GM18519 (cell line): ENCODE results near the gene LYPD6B.

Source experiments
- ATAC-seq: cut with Tn5 transposase; IDR thresholded peaks from one replicate; pipeline ENCODE4 v1.9.1; 2021; ENCODE audit warnings: mild to moderate bottlenecking, moderate library complexity; ENCODE audit not compliant: unreplicated experiment, low FRiP score

Gene LYPD6B

DNA sequence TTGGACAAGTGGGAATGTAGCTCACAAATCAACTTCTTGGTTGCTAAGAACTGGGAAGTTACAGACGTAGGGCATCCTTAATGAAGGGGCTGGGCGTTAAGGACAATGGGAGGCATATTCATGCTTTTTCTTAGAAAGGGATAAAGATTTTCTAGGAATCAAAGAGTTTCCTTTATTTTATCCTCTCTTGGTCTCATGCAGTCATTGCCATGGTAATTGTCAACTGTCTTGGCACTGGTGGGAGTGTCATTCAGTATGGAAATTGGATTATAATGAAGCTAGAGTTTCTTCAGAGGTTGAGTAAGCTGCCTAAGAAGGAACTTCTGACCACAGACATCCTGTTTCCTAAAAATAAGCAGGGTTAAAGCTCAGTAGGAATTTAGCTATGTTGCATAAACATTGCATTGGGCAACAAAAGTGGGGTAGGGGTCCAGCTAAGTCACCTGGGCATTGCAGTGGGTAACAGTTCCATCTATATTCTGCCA lies 114.0 kb downstream of the LYPD6B start:
- ATAC-seq = no peak

DNA sequence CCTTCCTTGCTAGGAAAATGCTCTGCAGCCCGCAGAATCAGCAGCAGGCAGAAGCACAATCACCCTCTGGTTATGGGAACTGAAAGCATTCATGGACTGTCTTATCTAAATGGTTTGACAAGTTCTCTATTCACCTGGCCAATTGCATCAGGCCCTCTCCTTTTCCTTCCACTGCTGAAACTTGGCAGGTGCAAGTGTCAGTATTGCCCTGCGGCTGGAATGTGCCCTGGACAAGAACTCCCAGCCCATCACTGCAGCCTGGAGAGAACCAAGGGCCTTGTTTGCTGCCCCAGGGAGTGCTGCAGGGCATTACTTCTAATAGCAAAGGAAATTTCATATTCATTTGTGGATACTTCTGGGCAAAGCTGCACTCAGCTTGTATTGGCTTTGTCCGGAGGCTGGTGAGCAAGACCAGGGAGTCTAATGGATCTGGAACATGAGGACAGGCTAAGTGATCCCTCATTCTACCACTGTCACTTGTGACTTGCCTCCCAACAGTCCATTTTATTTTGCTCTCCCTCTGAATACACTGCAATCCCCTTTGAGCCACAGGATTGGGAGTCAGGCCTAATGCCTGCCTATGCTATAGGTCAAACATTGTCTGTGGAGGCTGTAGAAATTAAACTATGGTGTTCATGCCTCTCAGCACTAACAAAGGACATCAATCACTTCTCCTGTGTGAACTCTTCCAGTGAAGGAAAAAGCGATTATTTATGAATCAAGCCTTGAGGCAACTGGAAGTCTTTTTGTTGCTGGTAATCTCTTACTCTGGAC lies 116.9 kb downstream of the LYPD6B start:
- no peak for ATAC-seq

DNA sequence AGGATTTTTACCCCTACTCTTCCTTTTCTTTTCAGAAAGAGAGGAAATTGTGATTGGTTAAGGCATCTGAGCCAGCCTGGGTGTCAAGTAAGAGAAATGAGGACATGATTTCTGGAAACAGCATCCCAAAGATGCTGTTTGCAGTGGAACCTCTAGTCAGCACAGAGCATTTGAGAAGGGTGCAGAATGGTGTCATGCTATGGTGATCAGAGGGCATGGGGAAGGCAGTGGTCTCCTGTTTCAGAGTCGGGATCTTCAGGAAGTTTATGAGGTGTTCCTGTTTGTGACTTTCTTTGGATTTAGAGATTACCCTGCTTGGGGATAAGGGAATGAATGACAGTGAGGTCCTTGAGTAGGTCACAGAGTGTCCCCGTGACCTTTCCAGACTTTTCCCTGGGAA lies 117.5 kb downstream of the LYPD6B start:
- no peak for ATAC-seq

DNA sequence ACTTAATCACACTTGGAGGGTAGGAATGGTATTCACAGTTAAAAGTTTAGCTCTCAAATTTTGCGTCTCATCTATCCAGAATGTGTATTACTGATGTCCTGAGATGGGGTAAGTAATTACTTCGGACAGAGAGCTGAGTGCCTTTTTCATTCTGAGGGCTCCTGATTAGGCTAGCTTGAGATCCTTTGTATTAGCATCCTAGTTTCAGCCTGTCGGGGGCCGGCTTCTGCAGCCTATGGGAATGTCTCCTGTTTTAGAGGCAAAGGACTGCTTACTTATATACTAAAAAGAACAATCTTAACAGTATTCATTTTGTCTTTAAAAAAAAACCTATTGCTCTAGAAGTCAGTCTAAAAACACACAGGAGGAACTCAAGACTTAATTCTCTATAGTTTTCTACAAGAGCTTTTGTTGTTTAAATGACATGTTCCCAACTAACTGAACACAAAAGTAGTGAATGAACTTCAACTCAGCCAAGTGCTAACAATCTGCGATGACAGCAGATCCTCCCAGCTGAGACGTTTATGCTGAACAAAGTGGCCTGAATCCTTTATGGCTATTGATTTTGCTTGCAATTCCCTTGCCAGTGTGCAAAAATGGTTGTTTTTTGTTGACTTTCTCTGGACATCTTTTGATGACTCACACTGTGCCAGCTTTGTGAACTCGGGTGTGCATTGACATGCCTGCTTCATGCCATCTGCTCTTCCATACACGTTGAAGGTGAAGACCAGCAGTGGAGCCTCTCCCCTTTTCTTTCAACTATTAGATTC lies 118.7 kb downstream of the LYPD6B start:
- no peak for ATAC-seq

DNA sequence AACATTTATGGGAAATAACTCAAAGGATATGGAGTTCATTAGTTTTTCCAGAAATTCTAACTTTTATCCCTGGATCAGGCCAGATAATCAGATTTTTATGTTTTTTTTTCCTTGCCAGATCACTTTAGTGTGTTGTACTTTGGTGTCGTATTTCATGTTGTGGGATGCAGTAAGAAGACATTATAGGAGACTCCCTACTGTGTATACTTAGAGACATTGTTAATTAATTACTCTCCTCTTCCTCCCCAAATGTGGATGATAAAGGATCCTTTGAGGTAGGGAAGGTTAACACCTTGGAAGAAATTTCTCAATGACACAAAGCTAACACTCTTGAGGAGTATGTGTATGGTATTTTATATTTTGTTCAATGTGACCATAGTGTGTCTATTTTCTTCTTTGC lies 120.5 kb downstream of the LYPD6B start:
- ATAC-seq = no peak

DNA sequence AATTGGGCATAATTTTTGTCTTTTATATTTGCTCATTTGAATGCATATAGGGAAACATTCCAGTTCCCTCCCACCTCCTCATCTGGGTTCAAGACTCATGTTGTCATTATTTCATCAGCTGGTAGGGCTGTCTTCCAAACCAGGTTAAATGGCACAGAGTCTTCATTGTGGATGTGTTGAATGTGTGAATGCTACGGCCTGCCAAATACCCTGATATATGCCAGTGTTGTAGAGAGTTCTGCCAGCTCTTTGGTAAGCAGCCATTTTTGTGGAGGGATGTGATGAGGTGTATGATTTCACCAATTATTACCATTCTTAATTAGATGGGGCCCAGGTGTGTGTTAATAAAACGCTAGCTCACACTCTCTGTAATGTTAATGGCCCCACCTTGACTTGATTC lies 121.7 kb downstream of the LYPD6B start:
- ATAC-seq = no peak

DNA sequence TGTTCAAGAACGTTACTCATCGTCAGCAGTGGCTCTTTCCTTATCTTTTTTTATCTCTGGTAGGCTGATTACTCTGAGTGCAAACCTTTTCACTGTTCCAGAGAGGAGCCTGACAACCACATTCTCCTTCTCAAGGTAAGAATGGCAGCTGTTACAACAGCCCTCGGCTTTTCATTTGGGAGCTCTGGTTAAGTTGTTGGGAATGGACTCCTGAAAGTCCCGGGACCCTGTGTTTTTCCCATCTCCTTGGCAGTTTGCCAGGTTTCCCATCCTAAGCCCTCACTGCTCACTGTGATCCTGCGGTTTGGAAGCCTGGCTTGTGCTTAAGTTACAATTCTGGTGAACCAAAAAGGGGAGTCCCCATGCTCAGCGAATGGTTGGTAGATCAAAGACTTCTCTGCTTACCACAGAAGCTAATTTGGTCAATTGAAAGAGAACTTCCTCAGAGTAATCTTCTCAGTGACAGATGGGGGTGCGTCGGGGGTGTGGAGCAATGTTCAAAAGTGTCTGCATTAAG lies 122.3 kb downstream of the LYPD6B start:
- ATAC-seq = peak; percentile 98

DNA sequence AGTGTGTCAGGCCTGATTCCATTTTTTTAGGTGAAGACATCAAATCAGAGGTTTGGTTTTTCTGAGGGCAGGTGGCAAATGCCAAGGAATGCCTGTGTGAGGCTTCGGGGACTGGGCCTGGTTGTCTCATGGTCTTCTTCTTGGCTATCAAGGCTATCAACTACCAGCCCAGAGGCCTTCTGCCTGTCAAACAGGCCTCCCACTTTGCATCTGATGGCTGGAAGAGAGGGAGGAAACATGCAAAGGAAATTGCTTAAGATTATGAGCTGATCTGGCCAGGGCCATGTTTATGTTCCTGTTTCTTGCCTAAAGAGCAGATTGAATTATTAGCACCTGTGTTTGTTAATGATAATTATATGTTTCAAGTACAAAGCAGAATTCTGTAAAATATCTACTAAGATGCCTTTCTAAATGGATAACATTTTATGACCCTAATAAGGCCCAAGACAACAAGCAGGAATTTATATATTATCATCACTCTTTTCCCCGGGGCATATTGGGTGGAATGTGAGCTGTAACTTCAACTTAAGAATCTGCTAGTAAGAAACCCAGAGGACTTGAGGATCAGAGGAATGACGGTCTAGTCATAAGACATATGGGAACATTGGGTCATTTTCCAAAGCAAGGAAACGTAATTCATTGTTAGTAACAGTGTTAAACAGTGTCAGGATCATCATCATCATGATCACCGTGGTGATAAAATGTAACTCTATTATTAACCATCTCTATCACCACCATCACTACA lies 123.2 kb downstream of the LYPD6B start:
- ATAC-seq = no peak

DNA sequence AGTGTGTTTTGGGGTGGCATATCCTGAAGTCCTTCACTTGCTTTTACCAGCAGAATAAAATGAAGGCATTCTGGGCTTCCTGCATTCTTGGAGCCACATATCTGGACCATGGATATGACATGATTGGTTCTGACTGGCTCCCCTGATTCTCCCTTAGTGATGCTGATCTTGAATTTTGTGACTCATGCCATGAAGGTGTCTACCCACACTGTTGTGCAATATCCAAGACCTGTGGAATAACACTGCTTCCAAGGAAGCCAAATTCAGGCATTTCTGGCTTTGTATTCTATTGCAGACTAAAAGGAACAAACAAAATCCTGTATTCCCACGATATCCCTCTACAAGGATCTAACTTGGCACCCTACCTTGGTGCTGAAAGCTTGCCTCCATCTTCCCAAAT lies 125.8 kb downstream of the LYPD6B start:
- ATAC-seq = no peak

DNA sequence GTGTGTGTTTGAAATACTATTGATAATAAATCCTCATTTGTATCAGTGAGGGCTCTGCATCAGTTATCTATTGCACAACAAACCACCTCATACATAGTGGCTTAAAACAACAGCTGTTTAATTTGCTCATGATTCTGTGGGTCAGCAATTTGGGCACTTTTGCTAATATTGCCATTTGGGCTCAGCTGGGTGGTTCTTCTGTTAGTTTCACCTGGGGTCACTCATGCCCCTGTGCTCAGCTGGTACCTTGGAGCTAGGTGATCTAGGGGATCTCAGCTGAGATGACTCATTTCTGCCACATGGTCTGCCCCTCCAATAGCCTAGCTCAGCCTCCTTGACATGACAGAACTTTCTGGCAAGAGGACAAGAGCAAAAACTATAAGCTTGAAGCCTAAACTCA lies 126.3 kb downstream of the LYPD6B start:
- no peak for ATAC-seq

DNA sequence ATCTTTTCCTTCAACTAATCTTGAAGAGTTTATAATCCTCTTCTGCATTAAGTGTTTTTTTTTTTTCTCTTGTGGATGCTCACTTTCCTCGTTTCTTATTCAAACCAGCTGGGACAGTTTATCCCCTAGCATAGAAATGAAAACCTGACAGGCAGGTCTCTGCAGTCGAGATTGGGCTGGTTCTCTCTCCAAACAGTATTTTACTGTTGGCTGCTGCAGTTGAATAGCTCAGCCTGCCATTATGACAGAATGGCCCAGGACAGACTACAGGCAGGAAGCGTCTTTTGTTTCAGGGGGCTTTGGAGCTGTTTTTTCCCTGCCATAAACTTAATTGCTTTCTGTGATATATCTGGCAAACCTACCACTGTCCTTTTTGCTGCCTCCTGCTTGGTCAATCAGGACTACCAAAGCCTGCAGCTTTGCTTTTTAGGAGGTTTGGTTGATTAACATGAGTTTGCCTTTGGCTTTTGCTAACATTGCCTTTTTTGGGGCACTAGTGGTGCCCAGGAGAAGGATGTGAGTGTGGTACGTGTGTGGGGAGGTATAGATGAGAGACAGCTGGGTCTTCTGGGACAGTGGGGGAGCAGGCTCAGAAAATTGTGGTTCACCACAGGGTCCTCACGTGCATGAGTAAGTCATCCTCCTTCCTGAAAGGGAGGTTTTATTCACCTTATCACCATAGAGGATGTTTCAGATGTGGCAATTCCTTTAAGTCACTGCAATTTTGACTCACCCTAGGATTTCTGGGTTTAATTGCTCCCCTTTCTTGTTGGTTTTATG lies 128.7 kb downstream of the LYPD6B start:
- ATAC-seq = peak; percentile 84

DNA sequence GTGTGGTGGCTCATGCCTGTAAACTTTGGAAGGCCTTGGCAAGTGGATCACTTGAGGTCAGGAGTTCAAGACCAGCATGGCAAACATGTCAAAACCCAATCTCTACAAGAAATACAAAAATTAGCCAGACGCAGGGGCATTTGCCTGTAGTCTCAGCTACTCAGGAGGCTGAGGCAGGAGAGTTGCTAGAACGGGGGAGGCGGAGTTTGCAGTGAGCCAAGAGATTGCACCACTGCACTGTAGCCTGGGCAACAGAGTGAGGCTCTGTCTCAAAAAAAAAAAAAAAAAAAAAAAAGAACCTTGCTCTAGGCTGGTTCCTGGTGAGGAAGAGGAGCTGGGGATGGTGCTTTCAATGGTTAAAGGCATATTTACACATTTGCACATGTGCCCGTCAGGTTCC lies 129.4 kb downstream of the LYPD6B start:
- ATAC-seq = no peak

DNA sequence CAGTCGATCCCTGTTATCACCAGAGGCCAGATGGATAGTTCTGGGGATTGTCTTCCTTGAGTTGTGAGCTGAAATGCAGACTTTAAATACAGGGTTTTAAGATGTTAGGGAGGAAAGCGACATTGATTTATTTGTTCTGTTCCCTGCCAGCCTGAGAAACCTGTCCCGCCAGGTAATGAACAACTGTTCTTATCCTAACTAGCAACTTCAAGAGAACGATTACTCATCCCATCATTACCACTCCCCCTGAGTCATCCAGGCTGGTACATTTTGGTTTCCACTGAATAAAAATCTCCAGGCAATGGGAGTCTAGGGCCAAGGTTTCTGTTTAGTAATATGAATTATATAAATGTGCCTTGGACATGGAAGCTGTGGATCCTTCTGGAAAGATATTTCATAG lies 131.2 kb downstream of the LYPD6B start:
- ATAC-seq = no peak

DNA sequence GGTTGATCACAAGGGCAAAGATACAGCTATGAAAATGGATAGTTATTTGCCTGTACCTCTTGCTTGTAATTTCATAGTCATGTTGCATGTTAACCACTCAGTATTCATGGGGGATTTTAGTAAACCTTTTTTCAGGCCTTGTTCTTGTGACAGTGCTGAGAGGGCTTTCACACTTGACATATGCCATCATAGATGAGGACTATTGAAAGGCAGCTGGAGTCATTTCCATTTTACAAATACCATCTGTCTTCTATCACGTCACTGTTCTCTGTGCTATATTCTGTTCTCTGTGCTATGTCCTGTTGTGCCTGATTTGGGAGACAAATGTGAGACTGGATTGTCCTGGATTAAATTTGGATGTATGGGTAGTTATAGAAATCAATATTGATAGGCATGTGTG lies 131.7 kb downstream of the LYPD6B start:
- ATAC-seq = no peak

DNA sequence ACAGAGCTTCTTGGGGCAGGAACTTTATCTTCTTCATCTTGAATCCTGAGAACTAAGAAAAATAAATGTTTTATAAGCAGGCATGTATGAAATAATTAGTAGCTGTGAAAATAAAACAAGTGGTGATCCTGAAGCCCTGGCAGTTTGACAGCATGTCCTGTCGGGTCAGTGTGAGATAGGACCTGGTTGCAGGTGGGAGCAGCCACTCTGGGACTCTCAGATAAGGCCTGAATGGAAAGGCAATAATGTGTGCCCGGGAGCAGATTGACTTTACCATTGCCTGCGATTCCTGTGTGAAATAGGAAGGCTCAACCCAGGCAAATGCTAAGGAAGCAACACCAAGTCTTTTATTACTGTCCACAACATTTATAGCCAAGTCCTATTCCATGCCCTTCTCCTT lies 132.4 kb downstream of the LYPD6B start:
- ATAC-seq = no peak

DNA sequence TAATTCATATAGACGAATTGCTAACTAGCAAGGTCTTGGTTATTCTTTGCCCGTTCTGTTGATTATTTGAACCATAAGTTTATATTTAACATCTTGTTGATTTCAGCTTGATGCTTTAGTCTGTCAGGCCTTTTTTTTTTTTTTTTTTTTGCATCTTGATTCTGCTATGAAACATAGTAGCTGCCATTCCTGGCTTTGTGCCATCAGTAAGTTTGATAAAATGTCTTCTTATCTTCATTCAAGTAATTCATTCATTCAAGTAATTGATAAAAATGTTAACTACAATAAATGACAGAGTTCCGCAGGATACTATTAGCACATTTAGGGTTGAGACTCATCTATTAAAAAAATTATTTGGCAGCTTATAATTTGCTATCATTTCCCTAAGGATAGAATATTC lies 134.7 kb downstream of the LYPD6B start:
- ATAC-seq = no peak

DNA sequence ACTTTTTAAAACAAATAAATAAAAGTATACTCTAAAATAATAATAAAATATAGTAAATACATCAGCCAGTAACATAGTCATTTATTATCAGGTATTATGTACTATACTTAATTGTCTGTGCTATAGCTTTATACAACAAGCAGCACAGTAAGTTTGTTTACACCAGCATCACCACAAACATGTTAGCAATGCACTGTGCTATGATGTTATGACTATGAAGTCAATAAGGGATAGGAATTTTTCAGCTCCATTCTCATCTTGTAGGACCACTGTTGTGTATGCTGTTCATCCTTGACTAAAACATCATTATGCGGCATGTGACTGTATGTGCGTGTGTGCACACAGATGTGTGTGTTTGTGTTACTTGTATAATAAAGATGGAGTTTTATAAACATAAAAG lies 137.5 kb downstream of the LYPD6B start:
- no peak for ATAC-seq

DNA sequence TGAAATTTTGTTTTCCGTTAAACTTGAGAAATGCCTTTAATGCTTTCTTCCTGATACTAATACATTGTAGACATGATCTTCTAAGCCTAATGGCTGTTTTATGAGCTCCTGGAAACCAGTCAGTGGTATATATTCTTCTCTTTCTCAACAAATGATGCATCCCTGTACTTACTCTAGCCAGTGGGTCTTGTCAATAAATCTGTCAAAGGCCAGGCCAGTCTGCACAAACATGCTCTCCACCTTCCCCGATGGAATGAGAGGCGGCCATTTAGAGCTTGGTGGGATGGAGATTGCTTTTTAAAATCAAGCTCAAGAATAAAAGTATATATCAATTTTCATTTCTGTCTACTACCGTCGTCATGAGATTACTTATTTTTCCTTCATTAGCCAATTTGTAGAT lies 140.1 kb downstream of the LYPD6B start:
- no peak for ATAC-seq

DNA sequence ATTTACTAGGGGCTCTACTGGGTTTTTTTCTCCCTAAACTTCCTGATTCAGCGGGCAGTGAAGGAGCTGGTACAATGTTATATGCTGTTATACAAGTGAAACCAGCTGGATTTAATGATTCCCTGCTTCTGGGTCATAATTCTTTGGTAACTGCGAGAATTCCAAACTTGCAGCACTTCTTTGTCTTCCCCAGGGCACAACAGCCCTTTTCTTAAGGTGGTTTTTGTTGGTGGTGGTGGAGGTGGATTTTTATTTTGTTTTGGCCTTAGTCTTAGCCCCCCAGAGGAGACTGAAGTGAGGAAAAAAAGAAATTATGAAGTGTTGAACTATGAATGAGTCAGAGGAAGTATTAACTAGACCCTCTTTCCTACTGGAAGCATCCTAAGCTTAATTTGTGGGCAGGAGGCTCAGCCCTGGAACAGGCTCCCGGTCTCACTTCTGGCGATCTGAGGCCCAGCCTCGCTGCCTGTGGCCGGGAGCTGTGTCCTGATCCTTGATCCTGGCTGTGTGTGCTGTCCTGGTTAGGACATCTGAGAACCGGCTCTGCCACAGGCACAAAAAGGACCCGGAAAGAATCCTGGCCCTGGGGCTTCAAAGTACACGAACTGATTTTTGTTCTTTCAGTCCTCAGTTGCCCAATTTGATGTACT lies 141.9 kb downstream of the LYPD6B start:
- no peak for ATAC-seq

DNA sequence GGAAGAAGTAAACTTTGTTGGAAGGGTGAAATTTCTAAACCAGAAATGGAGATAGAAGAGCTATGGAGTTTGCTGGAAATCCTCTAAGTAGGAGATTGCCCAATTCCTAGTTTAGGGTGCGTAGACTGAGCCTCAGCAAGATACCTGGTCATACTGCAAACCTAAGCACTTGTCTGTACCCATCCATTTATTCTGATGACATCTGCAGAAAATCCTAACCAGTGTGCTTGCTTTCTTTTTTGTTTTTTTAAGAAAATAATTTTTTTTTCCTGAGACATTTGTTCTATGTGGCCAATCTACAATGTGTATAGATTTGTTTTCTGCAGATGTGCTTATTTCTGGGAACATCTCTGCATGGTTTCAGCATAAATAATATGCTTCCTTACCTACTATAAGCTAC lies 144.7 kb downstream of the LYPD6B start:
- ATAC-seq = no peak
